ENCODE data around the gene HMG20A.

GRCh38 chr15:77400258-77400657 is 20.4 kb upstream of the HMG20A start:
- no peak for TF ChIP-seq ETV6 (conservative IDR thresholded peaks at IDR 0.05 in 1 of 2, IDR thresholded peaks at IDR 0.05 in 1 of 2; ENCODE audit: borderline replicate concordance in 1 of 2, low read depth in 1 of 2)
- TF ChIP-seq ZNF24 (IDR thresholded peaks at IDR 0.05), result no peak
